Measurements from ENCODE around the gene PLEKHM2. TPM values are rescaled to one million over a fixed set of nuclear protein-coding genes. Genes with fewer than 3 reads are reported as not detected.

The PLEKHM2 gene
- total and polyA plus RNA-seq, 2 of the 4 experiments (the other 2 are of a cell fraction), result 24.7 to 48.0 TPM

DNA sequence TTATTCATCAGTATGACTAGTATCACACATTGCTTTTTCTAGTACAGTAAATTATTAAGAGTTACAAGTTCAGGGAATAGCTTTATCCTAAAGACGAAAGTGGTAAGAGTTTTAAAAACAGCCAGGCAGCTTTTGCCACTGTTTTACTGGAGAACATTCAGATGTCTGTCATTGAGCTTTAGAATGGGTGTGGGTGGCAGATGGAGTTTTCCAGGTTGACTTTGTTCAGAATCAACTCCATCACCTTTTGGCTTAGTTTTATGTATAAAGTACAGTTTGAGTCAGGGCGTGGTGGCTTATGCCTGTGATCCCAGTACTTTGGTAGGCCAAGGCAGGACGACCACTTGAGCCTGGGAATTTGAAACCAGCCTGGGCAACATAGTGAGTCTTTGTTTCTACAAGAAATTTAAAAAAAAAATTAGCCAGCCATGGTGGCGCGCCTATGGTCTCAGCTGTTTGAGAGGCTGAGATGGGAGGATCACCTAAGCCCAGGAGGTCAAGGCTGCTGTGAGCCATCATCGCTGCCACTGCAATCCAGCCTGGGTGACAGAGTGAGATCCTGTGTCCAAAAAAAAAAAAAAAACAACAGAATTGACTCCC lies 29.9 kb upstream of the PLEKHM2 start:
- Histone ChIP-seq H2BK15ac (ENCODE audit: low read depth, low read length) (no peak overlapping the region), H3K4me1 (ENCODE audit: control insufficient read depth, insufficient read depth, low read length) (no peaks in the 10 kb centered on the region), H3K56ac (ENCODE audit: extremely low read depth, insufficient read depth, low read length) (no peak overlapping the region), H2BK120ac (ENCODE audit: low read depth, low read length) (no peak overlapping the region), H3K9me3 (ENCODE audit: control insufficient read depth, insufficient read depth, low read length) (no peaks in the 10 kb centered on the region), H4K91ac (ENCODE audit: insufficient read depth, low read depth, low read length) (no peak overlapping the region), H3K4me2 (ENCODE audit: low read depth, low read length) (no peak overlapping the region), H3K36me3 (ENCODE audit: control insufficient read depth, insufficient read depth, low read length) (peaks cover 20% of the 10 kb centered on the region), H3K23ac (ENCODE audit: low read depth, low read length) (no peak overlapping the region), H4K8ac (ENCODE audit: low read depth in 2 of 2, low read length in 2 of 2) (no peak overlapping the region), H3K18ac (ENCODE audit: low read depth, low read length) (no peak overlapping the region), H2AK9ac (replicated peaks; ENCODE audit: low read depth, low read length, poor library complexity) (no peak overlapping the region), H2AK5ac (ENCODE audit: low read depth, low read length) (no peak overlapping the region), H3K9ac (ENCODE audit: low read depth, low read length) (no peak overlapping the region), H3K79me1 (ENCODE audit: low read depth in 1 of 2, low read length in 2 of 2) (peaks cover 3 to 10% of the 10 kb centered on the region in 2 experiments; a peak in 2 of 4 replicates), H3K4me3 (ENCODE audit: insufficient read depth, low read depth, low read length) (no peak overlapping the region), H4K20me1 (ENCODE audit: insufficient read depth, low read length) (no peaks in the 10 kb centered on the region; the same call in 1 of the 2 replicates), H2BK5ac (ENCODE audit: low read depth, low read length, poor library complexity, severe bottlenecking) (no peak overlapping the region), H2AFZ (replicated peaks; ENCODE audit: low read length, poor library complexity) (no peak overlapping the region), H3K27ac (ENCODE audit: insufficient read depth, low read length) (no peak overlapping the region), H4K5ac (ENCODE audit: low read depth, low read length) (no peak overlapping the region), H3K9me1 (ENCODE audit: insufficient read depth, low read length) (peaks cover 3% of the 10 kb centered on the region; the same call in 1 of the 2 replicates), H3K27me3 (ENCODE audit: control insufficient read depth, insufficient read depth, low read length) (no peaks in the 10 kb centered on the region), H3K4ac (ENCODE audit: low read depth, low read length) (no peak overlapping the region), H3K14ac (replicated peaks; ENCODE audit: low read depth, low read length) (no peak overlapping the region), H2BK20ac (ENCODE audit: low read depth, low read length) (no peak overlapping the region)
- BruUV-seq (replicated peaks), result no TSS peak
- ChIA-PET POLR2A (ENCODE audit: unreplicated experiment) (no interaction called here), CTCF (interaction anchor here (0.7 kb wide), 1 partner anchor 19 kb away, joined by 3 read pairs; no protein-coding TSS in a partner anchor)
- DNase-seq (no peak), ATAC-seq (ENCODE audit: low read depth) (no peak)
- dilution Hi-C loops (cut with HindIII; ENCODE audit: low sequenced_read_pairs, unreplicated experiment), result no loop called here
- in situ Hi-C loops (cut with MboI; ENCODE audit: low sequenced_read_pairs), result no loop called here
- 80% methylated on average over 1 of the region's 6 CpGs; no CpG with 5 or more reads in 1 of the 2 experiments for WGBS, 2 experiments (ENCODE audit: extremely low coverage in 2 of 2, insufficient read length in 1 of 2)
- intact Hi-C loops (cut with micrococcal nuclease), result no loop called here
- TF ChIP-seq USF2 (IDR thresholded peaks at IDR 0.05; ENCODE audit: low read depth, low read length) (no peak), RFX5 (IDR thresholded peaks at IDR 0.05; ENCODE audit: low read depth, low read length) (no peak), RAD21 (IDR thresholded peaks at IDR 0.05; ENCODE audit: low read length) (no peak), RCOR1 (IDR thresholded peaks at IDR 0.05; ENCODE audit: insufficient replicate concordance, low read length) (no peak), CEBPB (IDR thresholded peaks at IDR 0.05; ENCODE audit: low read depth, low read length) (no peak), BHLHE40 (IDR thresholded peaks at IDR 0.05; ENCODE audit: low read depth, low read length) (no peak), MAZ (IDR thresholded peaks at IDR 0.05; ENCODE audit: borderline replicate concordance, low read depth, low read length) (no peak), POLR2A (IDR thresholded peaks at IDR 0.05; ENCODE audit: low read depth, low read length) (no peak)

Data from IMR-90 (cell line).